Stomach (tissue), 9 donors: ENCODE data around the gene GM2A. TPM values are rescaled to one million over a fixed set of nuclear protein-coding genes. Genes with fewer than 3 reads are reported as not detected.

Source experiments
- DNase-seq, 2 donors: peaks; one replicate each; pipeline versions ENCODE4 v3.0.0 to v3.0.0-alpha.2; 2013 to 2019
- H3K27ac ChIP-seq, 5 donors: fragments of 200-600 bp in 4 of 5; sonication (generic) in 4 of 5; one replicate each; pipeline ENCODE4 v1.5.1; 2013 to 2019; ENCODE audit warnings: mild to moderate bottlenecking in 1 of 5, moderate library complexity in 1 of 5
- H3K27me3 ChIP-seq, 3 donors: fragments of 200-600 bp; sonication (generic); one replicate each; pipeline ENCODE4 v1.5.1; 2017 to 2019; ENCODE audit warnings: mixed run types in 1 of 3
- H3K36me3 ChIP-seq, 4 donors: fragments of 200-600 bp; sonication (generic); 1 replicate in 3 of 4; 2 replicates in 1 of 4; pipeline ENCODE4 v1.5.1; 2016 to 2019
- H3K4me1 ChIP-seq, 4 donors: fragments of 200-600 bp; sonication (generic); one replicate each; pipeline ENCODE4 v1.5.1; 2016 to 2019
- H3K4me3 ChIP-seq, 4 donors: fragments of 200-600 bp; sonication (generic) in 3 of 4; one replicate each; pipeline ENCODE4 v1.5.1; 2016 to 2019; ENCODE audit warnings: mild to moderate bottlenecking in 1 of 4
- H3K9me3 ChIP-seq, 4 donors: fragments of 200-600 bp; sonication (generic); one replicate each; pipeline ENCODE4 v1.5.1; 2016 to 2019
- CTCF ChIP-seq, 7 experiments: fragments of 450-650 bp in 4 of 7; fragments of 200-600 bp in 3 of 7; sonication (generic) in 3 of 7; IDR thresholded peaks; one replicate each; pipeline ENCODE4 v1.5.1; 2016 to 2019; ENCODE audit warnings: antibody characterized with exemption in 7 of 7, control low read depth in 2 of 7, mild to moderate bottlenecking in 1 of 7
- EP300 ChIP-seq: sonication (generic); formaldehyde crosslinking; IDR thresholded peaks from one replicate; pipeline ENCODE4 v1.6.1; 2017; ENCODE audit warnings: antibody characterized with exemption
- POLR2A ChIP-seq, 4 donors: fragments of 450-650 bp; IDR thresholded peaks; one replicate each; pipeline ENCODE4 v1.6.1; 2016; ENCODE audit warnings: antibody characterized with exemption in 4 of 4, control low read depth in 2 of 4, mild to moderate bottlenecking in 1 of 4, moderate library complexity in 1 of 4
- POLR2AphosphoS5 ChIP-seq, 3 donors: sonication (generic); formaldehyde crosslinking; IDR thresholded peaks; one replicate each; pipeline ENCODE4 v1.6.1; 2016; ENCODE audit warnings: antibody characterized with exemption in 3 of 3
- WGBS, 5 donors: extraction: QIAGEN DNeasy Blood & Tissue Kit in 3 of 5; methylation state at CpG; one replicate each; pipeline versions ENCODE4 v1.1.5 to v1.1.7; 2013 to 2018; 5-methylcytosine and 5-hydroxymethylcytosine counted together
- intact Hi-C: fragments of 100-400 bp; cut with DNase I; formaldehyde crosslinking; loops from one replicate; pipeline ENCODE4 v1.15.1; 2023; ENCODE audit warnings: low total_unique reads
- polyA plus RNA-seq, 3 donors: library from polyadenylated mRNA; stranded (reverse); fragments of 200-250 nt; gene quantifications; one replicate each; pipeline ENCODE4 v1.2.3, GENCODE V29; 2013
- total RNA-seq, 5 donors: library from RNA; depleted of rRNA; stranded (reverse); fragments of >200 nt; gene quantifications; one replicate each; pipeline versions ENCODE4 v1.1.0 to v1.2.3, GENCODE V29; 2014 to 2016
- donor health status: healthy with polysubstance abuse.
- donor health status: Bipolar disorder and iron deficiency.
- donor health status: healthy.

The GM2A gene
- total and polyA plus RNA-seq, 8 donors = 3.2 to 57.2 (median 17.6) TPM

- no peak for TF ChIP-seq CTCF (IDR thresholded peaks at IDR 0.05)
- TF ChIP-seq POLR2A (IDR thresholded peaks at IDR 0.05) = no peak
- TF ChIP-seq EP300 = no peak
- TF ChIP-seq POLR2AphosphoS5 (IDR thresholded peaks at IDR 0.05) = no peak
Measured at GRCh38 chr5:151227918-151228447, 25.0 kb upstream of the GM2A start.

GRCh38 chr5:151228986-151229385 is 24.0 kb upstream of the GM2A start:
- Histone ChIP-seq H3K9me3 (no peaks in the 10 kb centered on the region), H3K36me3 (no peaks in the 10 kb centered on the region), H3K27ac (no peak overlapping the region), H3K27me3 (no peaks in the 10 kb centered on the region), H3K4me3 (no peak overlapping the region), H3K4me1 (peaks cover 7 to 14% (median 10%) of the 10 kb centered on the region in 4 donors)
- no peak for TF ChIP-seq CTCF (IDR thresholded peaks at IDR 0.05)
- TF ChIP-seq EP300 = no peak
- no peak for DNase-seq
- WGBS, 5 donors = 72 to 87% (median 79%) methylated on average over 2 of the region's 2 CpGs
- intact Hi-C loops = no loop called here

More at GRCh38 chr5:151227918-151228447, 25.0 kb upstream of the GM2A start:
- no peaks in the 10 kb centered on the region for H3K27me3 ChIP-seq
- peaks cover 7 to 15% (median 13%) of the 10 kb centered on the region in 4 donors for H3K4me1 ChIP-seq
- intact Hi-C loops = no loop called here
- H3K36me3 ChIP-seq = no peaks in the 10 kb centered on the region
- DNase-seq = no peak
- no peak overlapping the region for H3K27ac ChIP-seq
- 66 to 87% (median 74%) methylated on average over 5 to 6 of the region's 6 CpGs for WGBS, 5 donors
- H3K4me3 ChIP-seq = no peak overlapping the region
- H3K9me3 ChIP-seq = no peaks in the 10 kb centered on the region

- Histone ChIP-seq H3K36me3 (no peaks in the 10 kb centered on the region), H3K27ac (peak overlapping the region in 2 of 5 donors; percentile 15 to 31), H3K27me3 (no peaks in the 10 kb centered on the region), H3K4me1 (peaks cover 8 to 17% (median 14%) of the 10 kb centered on the region in 4 donors), H3K9me3 (no peaks in the 10 kb centered on the region), H3K4me3 (no peak overlapping the region)
- DNase-seq = no peak
- intact Hi-C loops = no loop called here
- no peak for TF ChIP-seq EP300
- 59 to 65% (median 62%) methylated on average over 6 of the region's 6 CpGs for WGBS, 5 donors
Measured at GRCh38 chr5:151230048-151230680, 22.8 kb upstream of the GM2A start.

- Histone ChIP-seq H3K4me3 (no peak overlapping the region), H3K27me3 (no peaks in the 10 kb centered on the region), H3K9me3 (no peaks in the 10 kb centered on the region), H3K4me1 (peaks cover 8 to 20% (median 17%) of the 10 kb centered on the region in 4 donors), H3K27ac (no peak overlapping the region), H3K36me3 (no peaks in the 10 kb centered on the region)
- DNase-seq = no peak
- intact Hi-C loops = no loop called here
- TF ChIP-seq POLR2AphosphoS5 (IDR thresholded peaks at IDR 0.05) (no peak), POLR2A (IDR thresholded peaks at IDR 0.05) (no peak), EP300 (no peak), CTCF (IDR thresholded peaks at IDR 0.05) (no peak)
Measured at GRCh38 chr5:151231359-151231758, 21.6 kb upstream of the GM2A start.

GRCh38 chr5:151233616-151234085 is 19.3 kb upstream of the GM2A start:
- DNase-seq = no peak
- Histone ChIP-seq H3K36me3 (no peaks in the 10 kb centered on the region), H3K4me1 (peaks cover 8 to 30% (median 19%) of the 10 kb centered on the region in 4 donors), H3K27me3 (no peaks in the 10 kb centered on the region), H3K27ac (peak overlapping the region in 1 of 5 donors; percentile 43), H3K9me3 (no peaks in the 10 kb centered on the region), H3K4me3 (no peak overlapping the region)
- intact Hi-C loops = no loop called here
- 83 to 90% (median 88%) methylated on average over 8 of the region's 8 CpGs for WGBS, 5 donors
- TF ChIP-seq POLR2AphosphoS5 (IDR thresholded peaks at IDR 0.05) (no peak), POLR2A (IDR thresholded peaks at IDR 0.05) (no peak), EP300 (no peak), CTCF (IDR thresholded peaks at IDR 0.05) (no peak)
